Fibroblast of lung (primary cell): ENCODE data around the gene OXCT1. TPM values are rescaled to one million over a fixed set of nuclear protein-coding genes. Genes with fewer than 3 reads are reported as not detected.
"Not testable (repeated sequence)": the region's sequence is repeated elsewhere in the genome, so short reads cannot be mapped to it uniquely, and the experiment has no call there.

Experiments
- DNase-seq, 2 donors: peaks; one replicate each; pipeline versions ENCODE4 v3.0.0 to v3.0.0-alpha.2; 2010; ENCODE audit warnings: low read depth in 2 of 2
- H2AFZ ChIP-seq: 2 replicates; pipeline ENCODE4 v1.5.1; 2012; ENCODE audit warnings: low read length, control low read depth, inconsistent platforms
- H3K27ac ChIP-seq: 2 replicates; pipeline ENCODE4 v1.5.1; 2011; ENCODE audit warnings: low read length, control low read depth; ENCODE audit not compliant: insufficient read depth
- H3K27me3 ChIP-seq: 2 replicates; pipeline ENCODE4 v1.5.1; 2011; ENCODE audit warnings: mild to moderate bottlenecking, low read length; ENCODE audit not compliant: control insufficient read depth, insufficient read depth
- H3K36me3 ChIP-seq: 2 replicates; pipeline ENCODE4 v1.5.1; 2011; ENCODE audit warnings: low read length; ENCODE audit not compliant: control insufficient read depth, insufficient read depth
- H3K4me1 ChIP-seq: 2 replicates; pipeline ENCODE4 v1.5.1; 2011; ENCODE audit warnings: low read length; ENCODE audit not compliant: control insufficient read depth, insufficient read depth; ENCODE audit errors: extremely low read depth
- H3K4me2 ChIP-seq: 2 replicates; pipeline ENCODE4 v1.5.1; 2011; ENCODE audit warnings: low read length, control low read depth; ENCODE audit not compliant: insufficient read depth; ENCODE audit errors: extremely low read depth
- H3K4me3 ChIP-seq, 4 experiments: fragments of 200-600 bp in 1 of 4; sonication (generic) in 1 of 4; replicated peaks in 1 of 4; 2 replicates each; pipeline ENCODE4 v1.5.1; 2011 to 2016; ENCODE audit warnings: low read length in 4 of 4, low read depth in 3 of 4, mild to moderate bottlenecking in 3 of 4, control low read depth in 2 of 4, inconsistent platforms in 1 of 4, mixed read lengths in 1 of 4; ENCODE audit not compliant: insufficient read depth in 1 of 4; ENCODE audit errors: control extremely low read depth in 1 of 4
- H3K79me2 ChIP-seq: 2 replicates; pipeline ENCODE4 v1.5.1; 2012; ENCODE audit warnings: mild to moderate bottlenecking, low read length, inconsistent platforms; ENCODE audit not compliant: control insufficient read depth, insufficient read depth
- H3K9ac ChIP-seq: 2 replicates; pipeline ENCODE4 v1.5.1; 2011; ENCODE audit warnings: mild to moderate bottlenecking, low read length, control low read depth; ENCODE audit not compliant: insufficient read depth
- H3K9me3 ChIP-seq: 2 replicates; pipeline ENCODE4 v1.5.1; 2012; ENCODE audit warnings: low read depth, low read length; ENCODE audit not compliant: control insufficient read depth, insufficient read depth
- H4K20me1 ChIP-seq: 2 replicates; pipeline ENCODE4 v1.5.1; 2011; ENCODE audit warnings: low read length; ENCODE audit not compliant: control insufficient read depth, insufficient read depth; ENCODE audit errors: extremely low read depth
- CTCF ChIP-seq, 2 donors: IDR thresholded peaks in 1 of 2; conservative IDR thresholded peaks in 1 of 2; 1 replicate in 1 of 2; 2 replicates in 1 of 2; pipeline ENCODE4 v1.5.1; 2011 to 2012; ENCODE audit warnings: low read length in 2 of 2, control low read depth in 1 of 2, inconsistent platforms in 1 of 2, low read depth in 1 of 2, mild to moderate bottlenecking in 1 of 2
- EZH2 ChIP-seq: IDR thresholded peaks from 2 replicates; pipeline ENCODE4 v1.5.1; 2012; ENCODE audit warnings: low read length, control low read depth, mild to moderate bottlenecking; ENCODE audit errors: missing control alignments
- polyA plus RNA-seq, 2 donors: library from polyadenylated mRNA; depleted of rRNA in 1 of 2; stranded (reverse) in 1 of 2; unstranded in 1 of 2; fragments of >200 nt; gene quantifications; 2 replicates each; pipeline ENCODE4 v1.2.1, GENCODE V29; 2011 to 2012; ENCODE audit warnings: missing spikeins in 1 of 2
- total RNA-seq: library from RNA; depleted of rRNA; stranded (reverse); fragments of >200 nt; gene quantifications from 2 replicates; pipeline ENCODE4 v1.2.1, GENCODE V29; 2014

The OXCT1 gene
- total and polyA plus RNA-seq, 2 donors (not counting 1 experiment from before 2014, with no cell fraction given), result 35.7 to 56.3 TPM

- no peak for DNase-seq
- no peak overlapping the region for H3K9ac ChIP-seq
Observed at GRCh38 chr5:41815663-41816229, 54.5 kb downstream of the OXCT1 start.

GRCh38 chr5:41815261-41815660 lies 55.0 kb downstream of the OXCT1 start:
- Histone ChIP-seq H4K20me1 (no peaks in the 10 kb centered on the region), H3K4me2 (no peak overlapping the region), H3K4me1 (no peaks in the 10 kb centered on the region), H3K4me3 (no peak overlapping the region), H3K27ac (no peak overlapping the region), H3K36me3 (no peaks in the 10 kb centered on the region), H2AFZ (no peak overlapping the region), H3K9me3 (no peaks in the 10 kb centered on the region), H3K9ac (no peak overlapping the region), H3K27me3 (no peaks in the 10 kb centered on the region), H3K79me2 (no peaks in the 10 kb centered on the region)
- TF ChIP-seq CTCF (conservative IDR thresholded peaks at IDR 0.05 in 1 of 2, IDR thresholded peaks at IDR 0.05 in 1 of 2; ENCODE audit: low read depth in 1 of 2, low read length in 2 of 2) (no peak), EZH2 (no peak)
- DNase-seq, result no peak

More at GRCh38 chr5:41815663-41816229, 54.5 kb downstream of the OXCT1 start:
- H3K4me1 ChIP-seq, result no peaks in the 10 kb centered on the region
- H3K9me3 ChIP-seq, result no peaks in the 10 kb centered on the region
- TF ChIP-seq CTCF (conservative IDR thresholded peaks at IDR 0.05 in 1 of 2, IDR thresholded peaks at IDR 0.05 in 1 of 2; ENCODE audit: low read depth in 1 of 2, low read length in 2 of 2), result no peak
- no peak for TF ChIP-seq EZH2
- no peaks in the 10 kb centered on the region for H3K27me3 ChIP-seq
- H2AFZ ChIP-seq, result no peak overlapping the region
- H3K27ac ChIP-seq, result no peak overlapping the region
- H3K4me3 ChIP-seq, result no peak overlapping the region
- H3K4me2 ChIP-seq, result no peak overlapping the region
- H3K36me3 ChIP-seq, result no peaks in the 10 kb centered on the region
- H3K79me2 ChIP-seq, result no peaks in the 10 kb centered on the region
- H4K20me1 ChIP-seq, result no peaks in the 10 kb centered on the region

GRCh38 chr5:41814306-41814705 lies 55.9 kb downstream of the OXCT1 start:
- H3K36me3 ChIP-seq, H3K4me1 ChIP-seq, H3K9ac ChIP-seq, H3K4me2 ChIP-seq, H2AFZ ChIP-seq, H4K20me1 ChIP-seq, H3K27me3 ChIP-seq, H3K9me3 ChIP-seq, H3K27ac ChIP-seq, H3K4me3 ChIP-seq, DNase-seq, H3K79me2 ChIP-seq: not testable (repeated sequence)
